Esophagus muscularis mucosa (tissue), 4 donors: ENCODE measurements around the gene TRMT61A. TPM values are rescaled to one million over a fixed set of nuclear protein-coding genes. Genes with fewer than 3 reads are reported as not detected.

ENCODE experiments used
- DNase-seq: peaks from one replicate; pipeline ENCODE4 v3.0.0-alpha.2; 2017; ENCODE audit errors: extremely low spot score
- H3K27ac ChIP-seq, 4 donors: fragments of 200-600 bp; sonication (generic); replicated peaks in 1 of 4; 1 replicate in 3 of 4; 2 replicates in 1 of 4; pipeline ENCODE4 v1.5.1; 2016 to 2019; ENCODE audit warnings: mild to moderate bottlenecking in 1 of 4
- H3K27me3 ChIP-seq, 4 donors: fragments of 200-600 bp; sonication (generic); one replicate each; pipeline versions ENCODE4 v1.5.1 to v1.6.0; 2016 to 2019
- H3K36me3 ChIP-seq, 4 donors: fragments of 200-600 bp; sonication (generic); one replicate each; pipeline ENCODE4 v1.5.1; 2016 to 2019
- H3K4me1 ChIP-seq, 4 donors: fragments of 200-600 bp; sonication (generic); one replicate each; pipeline ENCODE4 v1.5.1; 2016 to 2019
- H3K4me3 ChIP-seq, 4 donors: fragments of 200-600 bp; sonication (generic); 1 replicate in 2 of 4; 2 replicates in 2 of 4; pipeline ENCODE4 v1.5.1; 2016 to 2019; ENCODE audit warnings: mild to moderate bottlenecking in 4 of 4, moderate library complexity in 1 of 4
- H3K9me3 ChIP-seq, 4 donors: fragments of 200-600 bp; sonication (generic); 1 replicate in 3 of 4; 2 replicates in 1 of 4; pipeline ENCODE4 v1.5.1; 2016 to 2019
- CTCF ChIP-seq, 3 experiments: fragments of 200-600 bp in 2 of 3; fragments of 450-650 bp in 1 of 3; sonication (generic) in 2 of 3; IDR thresholded peaks; one replicate each; pipeline ENCODE4 v1.5.1; 2017 to 2019; ENCODE audit warnings: antibody characterized with exemption in 3 of 3, mild to moderate bottlenecking in 2 of 3, moderate library complexity in 1 of 3
- EP300 ChIP-seq: sonication (generic); formaldehyde crosslinking; IDR thresholded peaks from one replicate; pipeline ENCODE4 v1.6.1; 2017; ENCODE audit warnings: antibody characterized with exemption
- POLR2A ChIP-seq: fragments of 450-650 bp; IDR thresholded peaks from one replicate; pipeline ENCODE4 v1.6.1; 2017; ENCODE audit warnings: antibody characterized with exemption, moderate library complexity, mild to moderate bottlenecking, low read depth
- POLR2AphosphoS5 ChIP-seq, 2 donors: sonication (generic); formaldehyde crosslinking; IDR thresholded peaks; one replicate each; pipeline ENCODE4 v1.6.1; 2017; ENCODE audit warnings: antibody characterized with exemption in 2 of 2
- WGBS: methylation state at CpG from one replicate; pipeline ENCODE4 v1.1.5; 2018; 5-methylcytosine and 5-hydroxymethylcytosine counted together
- intact Hi-C: fragments of 100-400 bp; cut with DNase I; formaldehyde crosslinking; loops from one replicate; pipeline ENCODE4 v1.15.1; 2023
- total RNA-seq, 4 donors: library from RNA; depleted of rRNA; stranded (reverse); fragments of >200 nt; gene quantifications; one replicate each; pipeline versions ENCODE4 v1.1.0 to v1.2.1, GENCODE V29; 2016

The TRMT61A gene
- total RNA-seq, 4 donors from 2014 or later: 28.7 to 50.0 (median 35.2) TPM

GRCh38 chr14:103533999-103534575, 5.1 kb downstream of the TRMT61A start:
- intact Hi-C loops: no loop called here
- no peak for TF ChIP-seq EP300
- TF ChIP-seq CTCF (IDR thresholded peaks at IDR 0.05): peak in 1 of 3 experiments; percentile 0
- TF ChIP-seq POLR2A: no peak
- TF ChIP-seq POLR2AphosphoS5 (IDR thresholded peaks at IDR 0.05): no peak
- H3K27ac ChIP-seq: peak overlapping the region; percentile 93 to 97 (median 94)
- WGBS: 100% methylated on average over 3 of the region's 25 CpGs
- H3K4me3 ChIP-seq: peak overlapping the region; percentile 43 to 50 (median 47)
- H3K4me1 ChIP-seq: peaks cover 36 to 100% (median 97%) of the 10 kb centered on the region in 4 donors
- H3K36me3 ChIP-seq: peaks cover 0 to 59% (median 27%) of the 10 kb centered on the region in 4 donors
- no peak for DNase-seq
- H3K9me3 ChIP-seq: no peaks in the 10 kb centered on the region
- H3K27me3 ChIP-seq: no peaks in the 10 kb centered on the region

- H3K27me3 ChIP-seq: no peaks in the 10 kb centered on the region
- H3K4me1 ChIP-seq: peaks cover 40 to 100% (median 99%) of the 10 kb centered on the region in 4 donors
- WGBS: 82% methylated on average over 12 of the region's 22 CpGs
- H3K9me3 ChIP-seq: no peaks in the 10 kb centered on the region
- DNase-seq: no peak
- H3K4me3 ChIP-seq: peak overlapping the region in 2 of 4 donors; percentile 46 to 50
- peak in 1 of 2 donors; percentile 53 for TF ChIP-seq POLR2AphosphoS5 (IDR thresholded peaks at IDR 0.05)
- TF ChIP-seq POLR2A: no peak
- no peak for TF ChIP-seq EP300
- intact Hi-C loops: no loop called here
- peak overlapping the region; percentile 93 to 97 (median 94) for H3K27ac ChIP-seq
- H3K36me3 ChIP-seq: peaks cover 0 to 59% (median 27%) of the 10 kb centered on the region in 4 donors
Measured at GRCh38 chr14:103534576-103535061, 5.6 kb downstream of the TRMT61A start.

GRCh38 chr14:103535081-103535890, 6.3 kb downstream of the TRMT61A start:
- no peak for DNase-seq
- TF ChIP-seq EP300: no peak
- TF ChIP-seq CTCF (IDR thresholded peaks at IDR 0.05): no peak
- TF ChIP-seq POLR2A: no peak
- peak; percentile 52 to 67 for TF ChIP-seq POLR2AphosphoS5 (IDR thresholded peaks at IDR 0.05)
- Histone ChIP-seq H3K9me3 (no peaks in the 10 kb centered on the region), H3K27me3 (no peaks in the 10 kb centered on the region), H3K27ac (peak overlapping the region; percentile 93 to 97 (median 94)), H3K36me3 (peaks cover 0 to 57% (median 27%) of the 10 kb centered on the region in 4 donors), H3K4me3 (peak overlapping the region in 3 of 4 donors; percentile 9 to 46 (median 19)), H3K4me1 (peaks cover 37 to 100% (median 99%) of the 10 kb centered on the region in 4 donors)
- intact Hi-C loops: no loop called here
- 53% methylated on average over 3 of the region's 21 CpGs for WGBS

GRCh38 chr14:103535891-103536565, 7.0 kb downstream of the TRMT61A start:
- WGBS: no CpG with 5 or more reads among the region's 11 CpGs
- peak overlapping the region; percentile 93 to 97 (median 94) for H3K27ac ChIP-seq

More at GRCh38 chr14:103535891-103536565, 7.0 kb downstream of the TRMT61A start:
- Histone ChIP-seq H3K36me3 (peaks cover 0 to 49% (median 23%) of the 10 kb centered on the region in 4 donors), H3K9me3 (no peaks in the 10 kb centered on the region), H3K4me3 (peak overlapping the region in 2 of 4 donors; percentile 7 to 19), H3K4me1 (peaks cover 37 to 100% (median 99%) of the 10 kb centered on the region in 4 donors), H3K27me3 (no peaks in the 10 kb centered on the region)
- intact Hi-C loops: no loop called here
- DNase-seq: no peak
- TF ChIP-seq CTCF (IDR thresholded peaks at IDR 0.05): no peak
- no peak for TF ChIP-seq EP300
- no peak for TF ChIP-seq POLR2AphosphoS5 (IDR thresholded peaks at IDR 0.05)
- no peak for TF ChIP-seq POLR2A
